Mesenchymal stem cell (in vitro differentiated cells and primary cell): Measurements from ENCODE around the gene GAB2. TPM values are rescaled to one million over a fixed set of nuclear protein-coding genes. Genes with fewer than 3 reads are reported as not detected.
"Not testable (repeated sequence)": the region's sequence is repeated elsewhere in the genome, so short reads cannot be mapped to it uniquely, and the experiment has no call there.

Source experiments
- DNase-seq: peaks from one replicate; pipeline ENCODE4 v3.0.0-alpha.2; 2013
- H2AFZ ChIP-seq: one replicate; pipeline ENCODE4 v1.6.1; 2013; ENCODE audit warnings: low read depth, mild to moderate bottlenecking, control low read depth, inconsistent platforms, low read length, moderate library complexity
- H2AK5ac ChIP-seq: 2 replicates; pipeline ENCODE4 v1.6.1; 2013; ENCODE audit warnings: low read length, moderate library complexity, mild to moderate bottlenecking, inconsistent platforms; ENCODE audit not compliant: severe bottlenecking
- H2BK120ac ChIP-seq: one replicate; pipeline ENCODE4 v1.6.1; 2013; ENCODE audit warnings: low read depth, mild to moderate bottlenecking, inconsistent platforms, low read length, moderate library complexity
- H2BK12ac ChIP-seq, 2 experiments: one replicate each; pipeline ENCODE4 v1.6.1; 2013; ENCODE audit warnings: inconsistent platforms in 2 of 2, low read length in 2 of 2, mild to moderate bottlenecking in 2 of 2, moderate library complexity in 2 of 2, control low read depth in 1 of 2
- H2BK15ac ChIP-seq: one replicate; pipeline ENCODE4 v1.6.1; 2013; ENCODE audit warnings: mild to moderate bottlenecking, low read depth, inconsistent platforms; ENCODE audit not compliant: poor library complexity, severe bottlenecking
- H2BK5ac ChIP-seq: 2 replicates; pipeline ENCODE4 v1.6.1; 2013; ENCODE audit warnings: low read depth, mild to moderate bottlenecking, low read length, control low read depth, inconsistent platforms; ENCODE audit not compliant: poor library complexity, severe bottlenecking
- H3K14ac ChIP-seq, 2 experiments: one replicate each; pipeline ENCODE4 v1.6.1; 2013; ENCODE audit warnings: inconsistent platforms in 2 of 2, low read length in 2 of 2, control low read depth in 1 of 2, mild to moderate bottlenecking in 1 of 2, moderate library complexity in 1 of 2
- H3K18ac ChIP-seq, 2 experiments: one replicate each; pipeline ENCODE4 v1.6.1; 2013; ENCODE audit warnings: inconsistent platforms in 2 of 2, low read length in 2 of 2, control low read depth in 1 of 2, low read depth in 1 of 2, mild to moderate bottlenecking in 1 of 2
- H3K23ac ChIP-seq, 2 experiments: one replicate each; pipeline ENCODE4 v1.6.1; 2013; ENCODE audit warnings: inconsistent platforms in 2 of 2, low read length in 2 of 2, mild to moderate bottlenecking in 2 of 2, moderate library complexity in 2 of 2, control low read depth in 1 of 2
- H3K27ac ChIP-seq: 2 replicates; pipeline ENCODE4 v1.5.1; 2013; ENCODE audit warnings: mild to moderate bottlenecking, moderate library complexity, low read length, control low read depth, inconsistent platforms; ENCODE audit not compliant: poor library complexity, severe bottlenecking
- H3K27me3 ChIP-seq, 2 experiments: 2 replicates each; pipeline versions ENCODE4 v1.6.1 to v1.7.0; 2013; ENCODE audit warnings: low read length in 2 of 2, mild to moderate bottlenecking in 2 of 2, moderate library complexity in 2 of 2, control low read depth in 1 of 2, inconsistent platforms in 1 of 2; ENCODE audit not compliant: control insufficient read depth in 1 of 2, insufficient read depth in 1 of 2
- H3K36me3 ChIP-seq, 2 experiments: 2 replicates each; pipeline versions ENCODE4 v1.6.1 to v1.7.0; 2013; ENCODE audit warnings: low read length in 2 of 2, control low read depth in 1 of 2, inconsistent platforms in 1 of 2, low read depth in 1 of 2, mild to moderate bottlenecking in 1 of 2; ENCODE audit not compliant: insufficient read depth in 2 of 2, control insufficient read depth in 1 of 2
- H3K4ac ChIP-seq, 2 experiments: one replicate each; pipeline ENCODE4 v1.6.1; 2013; ENCODE audit warnings: inconsistent platforms in 2 of 2, low read length in 2 of 2, mild to moderate bottlenecking in 2 of 2, moderate library complexity in 2 of 2, control low read depth in 1 of 2, low read depth in 1 of 2
- H3K4me1 ChIP-seq: 2 replicates; pipeline ENCODE4 v1.6.1; 2013; ENCODE audit warnings: low read depth, low read length, control low read depth; ENCODE audit not compliant: control insufficient read depth, insufficient read depth
- H3K4me2 ChIP-seq: 2 replicates; pipeline ENCODE4 v1.6.1; 2013; ENCODE audit warnings: low read length, mild to moderate bottlenecking, inconsistent platforms; ENCODE audit not compliant: poor library complexity, severe bottlenecking
- H3K4me3 ChIP-seq, 2 experiments: 2 replicates each; pipeline versions ENCODE4 v1.5.1 to v1.7.0; 2013; ENCODE audit warnings: low read length in 2 of 2, mild to moderate bottlenecking in 2 of 2, control low read depth in 1 of 2, low read depth in 1 of 2; ENCODE audit not compliant: insufficient read depth in 1 of 2
- H3K79me1 ChIP-seq: replicated peaks from 2 replicates; pipeline ENCODE4 v1.6.1; 2013; ENCODE audit warnings: mild to moderate bottlenecking, control low read depth, low read length, inconsistent platforms; ENCODE audit not compliant: poor library complexity, severe bottlenecking
- H3K9ac ChIP-seq: 2 replicates; pipeline ENCODE4 v1.7.0; 2013; ENCODE audit warnings: mild to moderate bottlenecking, low read length, moderate library complexity
- H3K9me3 ChIP-seq: 2 replicates; pipeline ENCODE4 v1.7.0; 2013; ENCODE audit warnings: mild to moderate bottlenecking, low read length; ENCODE audit not compliant: control insufficient read depth
- H4K8ac ChIP-seq: one replicate; pipeline ENCODE4 v1.6.1; 2013; ENCODE audit warnings: inconsistent platforms, mild to moderate bottlenecking, low read length, moderate library complexity
- H4K91ac ChIP-seq: one replicate; pipeline ENCODE4 v1.6.1; 2013; ENCODE audit warnings: mild to moderate bottlenecking, low read length, inconsistent platforms
- WGBS: methylation state at CpG from one replicate; pipeline ENCODE4 v1.1.7; 2013; ENCODE audit warnings: mixed read lengths; 5-methylcytosine and 5-hydroxymethylcytosine counted together
- polyA plus RNA-seq, 2 experiments: library from polyadenylated mRNA; stranded (reverse); fragments of 200-250 nt; gene quantifications; one replicate each; pipeline ENCODE4 v1.2.3, GENCODE V29; 2013

The GAB2 gene
- polyA plus RNA-seq (2013, experiment 1 of 2) = 9.8 TPM
- 9.2 TPM for polyA plus RNA-seq (2013, experiment 2 of 2)

DNA sequence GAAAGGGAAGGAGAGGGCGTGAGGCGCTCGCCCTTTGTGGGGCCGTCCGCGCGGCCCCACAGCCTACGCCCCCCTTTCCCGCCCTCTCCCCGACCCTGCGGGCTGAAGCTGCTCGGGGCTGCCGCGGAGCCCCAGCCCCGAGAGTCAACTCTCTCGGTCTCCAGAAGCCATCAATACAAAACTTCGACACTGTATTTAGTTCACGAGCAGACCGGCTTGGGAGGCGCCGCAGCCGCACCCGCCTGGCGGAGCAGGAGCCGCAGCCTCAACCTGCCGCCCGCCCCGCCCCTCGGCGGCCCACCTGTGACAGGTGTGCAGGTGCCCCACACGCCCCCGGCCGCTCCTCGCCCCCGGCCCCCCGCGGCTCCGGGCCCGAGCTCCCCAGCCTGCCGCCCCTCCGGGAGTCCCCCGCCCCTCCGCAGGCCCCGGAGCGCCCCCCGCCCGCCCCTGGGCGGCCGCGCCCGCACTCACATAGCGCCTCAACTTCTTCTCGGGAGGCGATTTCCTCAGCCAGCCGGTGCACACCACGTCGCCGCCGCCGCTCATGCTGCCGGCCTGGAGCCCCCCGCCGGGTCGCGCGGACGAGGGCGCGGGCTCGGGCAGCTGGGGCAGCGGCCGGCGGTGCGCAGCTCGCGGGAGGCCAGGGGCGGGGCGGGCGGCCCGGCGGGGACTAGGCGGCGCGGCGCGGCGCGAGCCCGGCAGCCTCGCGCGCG, at the start of gene GAB2:
TSS of gene GAB2 (minus strand) at position 646 of the 713 bp plus-strand sequence. CDS start at position 546, 100 bp downstream.
- Histone ChIP-seq H3K4me1 (peaks cover 13% of the 10 kb centered on the region), H2AFZ (peak within 1 kb of the TSS; percentile 89), H2AK5ac (peak within 1 kb of the TSS; percentile 46), H3K23ac (peak within 1 kb of the TSS in 1 of 2 experiments; percentile 0), H3K36me3 (no peaks in the 10 kb centered on the region), H3K18ac (peak within 1 kb of the TSS; percentile 79 to 92), H3K4me3 (peak within 1 kb of the TSS; percentile 88 to 90), H3K9ac (peak within 1 kb of the TSS; percentile 94), H3K4ac (peak within 1 kb of the TSS; percentile 9 to 74), H3K79me1 (peaks cover 7% of the 10 kb centered on the region), H3K27ac (peak within 1 kb of the TSS; percentile 84), H3K27me3 (no peaks in the 10 kb centered on the region), H2BK5ac (no peak within 1 kb of the TSS), H2BK15ac (peak within 1 kb of the TSS; percentile 96), H2BK120ac (peak within 1 kb of the TSS; percentile 91), H3K9me3 (no peaks in the 10 kb centered on the region), H3K4me2 (peak within 1 kb of the TSS; percentile 96), H3K14ac (peak within 1 kb of the TSS in 1 of 2 experiments; percentile 35), H4K8ac (peak within 1 kb of the TSS; percentile 91), H4K91ac (peak within 1 kb of the TSS; percentile 82), H2BK12ac (peak within 1 kb of the TSS; percentile 28 to 34)
- no peak for DNase-seq
- 1% methylated on average over 52 of the region's 93 CpGs for WGBS

DNA sequence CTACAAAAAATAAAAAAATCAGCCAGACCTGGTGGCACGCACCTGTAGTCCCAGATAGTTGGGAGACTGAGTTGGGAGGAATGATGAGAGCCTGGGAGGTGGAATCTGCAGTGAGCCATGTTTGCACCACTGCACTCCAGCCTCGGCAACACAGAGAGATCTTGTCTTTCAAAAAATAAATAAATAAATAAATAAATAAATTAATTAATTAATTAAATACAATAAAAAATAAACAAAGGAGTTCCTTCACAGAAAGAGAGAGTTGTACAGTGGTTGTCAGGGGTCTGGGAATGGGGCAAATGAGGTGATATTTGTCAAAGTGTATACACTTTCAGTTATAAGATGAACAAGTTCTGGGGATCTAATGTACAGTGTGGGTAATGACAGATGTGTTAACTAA, 49.8 kb upstream of the GAB2 start:
- no peak overlapping the region for H2BK120ac ChIP-seq
- whole genome bisulfite sequencing = 100% methylated on average over 1 of the region's 2 CpGs
- no peak overlapping the region for H3K4me3 ChIP-seq
- DNase-seq = no peak
- H2AK5ac ChIP-seq = no peak overlapping the region
- H2BK5ac ChIP-seq = no peak overlapping the region
- no peak overlapping the region for H2BK12ac ChIP-seq
- no peaks in the 10 kb centered on the region for H3K4me1 ChIP-seq
- H3K36me3 ChIP-seq = peaks cover 7 to 8% of the 10 kb centered on the region in 2 experiments
- H3K79me1 ChIP-seq = no peaks in the 10 kb centered on the region
- H2BK15ac ChIP-seq = no peak overlapping the region
- H3K4me2 ChIP-seq = no peak overlapping the region
- H3K9me3 ChIP-seq = no peaks in the 10 kb centered on the region
- H3K23ac ChIP-seq = no peak overlapping the region
- H4K91ac ChIP-seq = no peak overlapping the region
- no peak overlapping the region for H3K27ac ChIP-seq
- H3K4ac ChIP-seq = no peak overlapping the region
- no peak overlapping the region for H3K9ac ChIP-seq
- no peak overlapping the region for H3K14ac ChIP-seq
- no peak overlapping the region for H4K8ac ChIP-seq
- no peak overlapping the region for H2AFZ ChIP-seq
- no peak overlapping the region for H3K18ac ChIP-seq
- H3K27me3 ChIP-seq = no peaks in the 10 kb centered on the region

DNA sequence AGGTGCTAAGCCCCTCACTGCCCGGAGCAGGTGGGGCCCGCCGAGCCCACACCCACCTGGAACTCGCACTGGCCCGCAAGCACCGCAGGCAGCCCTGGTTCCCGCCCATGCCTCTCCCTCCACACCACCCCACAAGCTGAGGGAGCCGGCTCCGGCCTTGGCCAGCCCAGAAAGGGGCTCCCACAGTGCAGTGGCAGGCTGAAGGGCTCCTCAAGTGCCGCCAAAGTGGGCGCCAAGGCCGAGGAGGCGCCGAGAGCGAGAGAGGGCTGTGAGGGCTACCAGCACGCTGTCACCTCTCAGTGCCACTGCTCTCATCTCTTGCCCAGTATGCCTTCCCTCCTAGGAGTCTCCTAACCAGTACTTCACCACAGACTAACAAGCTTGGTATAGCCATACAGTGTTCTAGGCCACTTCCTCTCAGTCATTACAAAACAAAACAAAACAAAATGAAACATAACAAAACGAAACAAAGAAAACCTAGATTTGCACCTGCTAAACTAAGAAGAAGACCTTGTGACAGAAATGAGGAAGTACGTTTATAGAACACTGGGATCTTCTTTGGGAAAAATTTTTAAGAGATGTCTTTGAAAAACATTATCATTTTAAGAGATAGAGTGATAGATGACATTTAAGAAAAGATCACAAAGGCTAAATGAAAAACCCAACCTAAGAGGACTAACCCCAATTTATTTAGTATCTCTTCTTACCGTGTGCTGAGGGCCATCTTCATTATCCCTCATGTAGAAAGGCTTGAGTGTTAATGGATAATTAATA, 47.7 kb upstream of the GAB2 start:
- Histone ChIP-seq H3K14ac (no peak overlapping the region), H2BK120ac (no peak overlapping the region), H3K9ac (no peak overlapping the region), H3K18ac (no peak overlapping the region), H2AFZ (no peak overlapping the region), H3K23ac (no peak overlapping the region), H3K4me1 (no peaks in the 10 kb centered on the region), H2BK5ac (no peak overlapping the region), H3K4ac (no peak overlapping the region), H4K91ac (no peak overlapping the region), H3K4me2 (no peak overlapping the region), H3K27me3 (no peaks in the 10 kb centered on the region), H2AK5ac (no peak overlapping the region), H3K9me3 (no peaks in the 10 kb centered on the region), H3K36me3 (peaks cover 7 to 8% of the 10 kb centered on the region in 2 experiments), H2BK12ac (no peak overlapping the region), H2BK15ac (no peak overlapping the region), H3K4me3 (no peak overlapping the region), H4K8ac (no peak overlapping the region), H3K27ac (no peak overlapping the region), H3K79me1 (no peaks in the 10 kb centered on the region)
- WGBS = 95% methylated on average over 16 of the region's 19 CpGs
- no peak for DNase-seq

GRCh38 chr11:78464787-78465168, 47.2 kb upstream of the GAB2 start:
- H3K4me1 ChIP-seq, H3K36me3 ChIP-seq, H3K4me3 ChIP-seq, H2AK5ac ChIP-seq, H3K4me2 ChIP-seq, H3K79me1 ChIP-seq, H3K9me3 ChIP-seq, H4K91ac ChIP-seq, H2BK5ac ChIP-seq, H2BK12ac ChIP-seq, H2BK15ac ChIP-seq, H3K27me3 ChIP-seq, H3K23ac ChIP-seq, H2AFZ ChIP-seq, H3K4ac ChIP-seq, DNase-seq, H3K18ac ChIP-seq, H3K14ac ChIP-seq, H4K8ac ChIP-seq, H3K27ac ChIP-seq, H2BK120ac ChIP-seq, H3K9ac ChIP-seq: not testable (repeated sequence)
- 94% methylated on average over 14 of the region's 14 CpGs for WGBS
